Left kidney (tissue), 2 donors: ENCODE data around the gene PHLPP2. TPM values are rescaled to one million over a fixed set of nuclear protein-coding genes. Genes with fewer than 3 reads are reported as not detected.
A peak's percentile ranks its signal among the peaks of the same experiment; 100 is the strongest.
"Not testable (repeated sequence)": the region's sequence is repeated elsewhere in the genome, so short reads cannot be mapped to it uniquely, and the experiment has no call there.

Experiments used
- DNase-seq: peaks from one replicate; pipeline ENCODE4 v3.0.0-alpha.2; 2013
- polyA plus RNA-seq: library from polyadenylated mRNA; unstranded; fragments of 120-200 nt; gene quantifications from one replicate; pipeline ENCODE4 v1.2.1, GENCODE V29; 2013; ENCODE audit not compliant: insufficient read length

Gene PHLPP2
- polyA plus RNA-seq, 1 donor, result 13.2 TPM

GRCh38 chr16:71625113-71625850, 99.2 kb downstream of the PHLPP2 start:
- DNase-seq, result no peak

GRCh38 chr16:71623597-71623996, 100.9 kb downstream of the PHLPP2 start:
- no peak for DNase-seq

- DNase-seq, result no peak
These were observed 102.4 kb downstream of the PHLPP2 start for GRCh38 chr16:71622088-71622487.

- DNase-seq, result no peak
These were observed 106.1 kb downstream of the PHLPP2 start for GRCh38 chr16:71618429-71618828.

GRCh38 chr16:71614956-71615355, 109.5 kb downstream of the PHLPP2 start:
- not testable (repeated sequence) for DNase-seq

GRCh38 chr16:71610936-71611871, 113.3 kb downstream of the PHLPP2 start:
- peak; percentile 75 for DNase-seq

GRCh38 chr16:71610447-71610846, 114.1 kb downstream of the PHLPP2 start:
- no peak for DNase-seq

- no peak for DNase-seq
These were observed 115.4 kb downstream of the PHLPP2 start for GRCh38 chr16:71609066-71609465.

GRCh38 chr16:71600822-71601221, 123.7 kb downstream of the PHLPP2 start:
- no peak for DNase-seq

GRCh38 chr16:71598426-71598825, 126.1 kb downstream of the PHLPP2 start:
- not testable (repeated sequence) for DNase-seq

GRCh38 chr16:71595340-71595826, 129.1 kb downstream of the PHLPP2 start:
- DNase-seq, result not testable (repeated sequence)

Other genes with a start within 250 kb of the PHLPP2 start
- 15.6 TPM for gene ZNF19, start 235.4 kb downstream of the PHLPP2 start, polyA plus RNA-seq
- 0.55 TPM for gene CHST4, start 198.3 kb downstream of the PHLPP2 start, polyA plus RNA-seq
- 0.17 TPM for gene TAT, start 147.6 kb downstream of the PHLPP2 start, polyA plus RNA-seq
- gene MARVELD3, start 98.5 kb downstream of the PHLPP2 start, polyA plus RNA-seq, result 17.0 TPM
- 107 TPM for gene AP1G1, start 84.1 kb upstream of the PHLPP2 start, polyA plus RNA-seq
- 37.9 TPM for gene ATXN1L, start 121.3 kb upstream of the PHLPP2 start, polyA plus RNA-seq
- 26.2 TPM for gene ZNF821, start 159.5 kb upstream of the PHLPP2 start, polyA plus RNA-seq
- 359 TPM for gene IST1, start 170.8 kb upstream of the PHLPP2 start, polyA plus RNA-seq